ENCODE results near the gene AMOTL1.
A peak's percentile ranks its signal among the peaks of the same experiment; 100 is the strongest.

AMOTL1 gene

DNA sequence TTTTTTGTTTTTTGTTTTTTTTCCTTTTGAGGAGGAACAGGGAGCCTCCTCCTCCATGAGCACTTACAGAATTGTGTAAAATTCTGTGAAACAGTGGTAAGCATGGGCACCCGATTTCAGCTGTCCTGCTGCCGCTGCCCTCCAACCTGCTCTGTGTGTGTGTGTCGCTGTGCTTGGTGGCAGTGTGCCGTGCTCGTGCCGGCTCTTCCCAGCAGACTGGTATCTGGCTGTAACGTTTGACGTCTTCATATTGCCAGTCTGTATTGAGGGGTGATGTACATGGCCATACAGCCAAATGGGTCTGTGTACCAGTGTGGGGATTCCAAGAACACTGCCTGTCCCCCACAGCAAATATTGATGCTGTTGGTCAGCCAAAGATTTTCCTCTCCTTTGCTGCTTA, 108.1 kb downstream of the AMOTL1 start:
- TF ChIP-seq, protein P1, sequence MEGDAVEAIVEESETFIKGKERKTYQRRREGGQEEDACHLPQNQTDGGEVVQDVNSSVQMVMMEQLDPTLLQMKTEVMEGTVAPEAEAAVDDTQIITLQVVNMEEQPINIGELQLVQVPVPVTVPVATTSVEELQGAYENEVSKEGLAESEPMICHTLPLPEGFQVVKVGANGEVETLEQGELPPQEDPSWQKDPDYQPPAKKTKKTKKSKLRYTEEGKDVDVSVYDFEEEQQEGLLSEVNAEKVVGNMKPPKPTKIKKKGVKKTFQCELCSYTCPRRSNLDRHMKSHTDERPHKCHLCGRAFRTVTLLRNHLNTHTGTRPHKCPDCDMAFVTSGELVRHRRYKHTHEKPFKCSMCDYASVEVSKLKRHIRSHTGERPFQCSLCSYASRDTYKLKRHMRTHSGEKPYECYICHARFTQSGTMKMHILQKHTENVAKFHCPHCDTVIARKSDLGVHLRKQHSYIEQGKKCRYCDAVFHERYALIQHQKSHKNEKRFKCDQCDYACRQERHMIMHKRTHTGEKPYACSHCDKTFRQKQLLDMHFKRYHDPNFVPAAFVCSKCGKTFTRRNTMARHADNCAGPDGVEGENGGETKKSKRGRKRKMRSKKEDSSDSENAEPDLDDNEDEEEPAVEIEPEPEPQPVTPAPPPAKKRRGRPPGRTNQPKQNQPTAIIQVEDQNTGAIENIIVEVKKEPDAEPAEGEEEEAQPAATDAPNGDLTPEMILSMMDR (IDR thresholded peaks at IDR 0.05; ENCODE audit: insufficient read depth, low read length, missing control alignments): no peak
- POLR2A ChIA-PET: interaction anchor here (1.0 to 1.5 kb wide), 2 partner anchors 34 to 81 kb away, joined by 3 to 4 read pairs; no protein-coding TSS in a partner anchor
- no peak for DNase-seq (ENCODE audit: low read depth, low spot score)
- CTCF ChIA-PET: interaction anchor here (0.7 to 3.1 kb wide), 5 partner anchors 9 to 253 kb away, joined by 3 to 14 read pairs (median 5); no protein-coding TSS in a partner anchor
- no peak overlapping the region for H3K4me3 ChIP-seq (ENCODE audit: low read depth, low read length)

DNA sequence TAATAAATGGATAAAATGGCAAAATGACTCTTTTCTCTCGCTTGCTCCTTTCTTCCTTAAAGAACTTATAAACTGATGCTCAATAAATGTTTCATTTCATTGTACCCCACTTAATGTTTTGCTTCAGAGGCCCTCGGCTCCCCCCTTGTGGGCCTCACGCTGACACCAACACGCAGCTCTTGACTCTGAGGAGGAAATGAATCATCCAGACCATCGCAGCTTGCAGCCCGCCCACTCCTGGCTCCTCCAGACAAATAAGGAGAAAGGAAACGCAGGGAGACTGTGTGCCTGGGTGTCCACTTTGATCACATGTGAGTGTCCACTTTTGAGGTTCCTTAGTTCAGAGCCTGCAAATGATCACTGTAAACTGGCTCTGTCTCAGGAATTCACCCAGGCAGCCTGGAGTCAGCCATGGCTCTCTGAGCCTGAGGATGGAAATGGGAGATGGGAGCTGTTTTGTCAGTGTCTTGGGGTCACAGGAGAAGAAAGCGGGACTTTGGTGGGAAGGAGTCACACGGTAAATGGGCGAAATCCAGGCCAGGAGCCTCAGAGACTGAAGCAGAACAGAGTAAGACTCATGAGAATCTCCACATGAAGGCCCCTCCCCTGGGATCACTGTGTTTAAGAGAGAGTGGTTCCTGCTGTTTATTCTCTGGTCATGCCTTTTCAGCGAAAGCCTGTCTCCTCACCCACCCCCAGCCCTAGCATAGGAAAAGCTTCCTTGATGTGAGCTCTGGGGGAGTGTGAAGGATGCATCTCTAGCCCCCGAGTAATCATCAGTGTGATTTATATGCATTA, 108.7 kb downstream of the AMOTL1 start:
- ChIA-PET POLR2A (interaction anchor here (1.0 to 1.5 kb wide), 2 partner anchors 33 to 82 kb away, joined by 3 to 4 read pairs; no protein-coding TSS in a partner anchor), CTCF (interaction anchor here (0.7 to 3.1 kb wide), 9 partner anchors 9 to 255 kb away, joined by 3 to 14 read pairs (median 5); no protein-coding TSS in a partner anchor)
- H3K4me3 ChIP-seq (ENCODE audit: low read depth, low read length): no peak overlapping the region
- peak; percentile 87 for DNase-seq (ENCODE audit: low read depth, low spot score)
- TF ChIP-seq, protein P1 (IDR thresholded peaks at IDR 0.05; ENCODE audit: insufficient read depth, low read length, missing control alignments): peak; percentile 31

DNA sequence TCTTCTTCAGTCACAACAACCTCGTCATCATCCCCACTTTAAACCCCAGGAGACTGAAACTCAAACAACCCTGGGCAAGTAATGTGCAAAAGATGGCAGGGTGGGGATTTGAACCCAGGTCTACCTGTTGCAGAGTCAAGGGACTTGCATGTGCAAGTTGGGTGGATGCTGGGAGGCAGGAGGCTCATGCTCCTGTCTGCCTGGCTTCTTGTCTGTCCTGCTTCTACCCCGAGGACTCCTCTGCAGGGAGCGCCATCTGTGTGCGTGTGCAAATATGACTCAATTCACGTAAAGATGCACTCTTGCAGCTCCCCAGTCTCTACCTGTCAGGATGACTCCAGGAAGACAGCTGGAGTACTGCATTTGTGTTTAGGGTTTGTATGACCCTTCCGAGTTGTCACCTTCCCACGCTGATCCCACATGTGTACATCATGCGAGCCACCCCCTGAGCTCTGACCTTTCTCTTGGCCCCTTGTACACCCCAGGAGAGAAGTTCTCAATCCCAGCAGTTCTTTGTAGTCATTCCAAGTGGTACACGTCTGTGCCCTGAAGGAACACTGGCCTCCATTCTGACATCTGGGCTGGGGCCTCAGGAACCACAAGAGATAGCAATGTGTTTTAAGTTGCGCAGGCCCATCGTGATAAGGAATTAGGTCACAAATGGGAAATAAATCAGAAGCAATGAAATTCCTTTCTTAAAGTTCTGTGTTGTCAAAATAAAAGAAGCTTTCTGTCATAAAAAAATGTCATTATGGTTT, 109.5 kb downstream of the AMOTL1 start:
- ChIA-PET POLR2A (interaction anchor here (1.5 kb wide), 1 partner anchor 83 kb away, joined by 4 read pairs; no protein-coding TSS in a partner anchor), CTCF (interaction anchor here (0.9 to 3.1 kb wide), 8 partner anchors 8 to 256 kb away, joined by 3 to 14 read pairs (median 5); no protein-coding TSS in a partner anchor)
- TF ChIP-seq, protein P1 (IDR thresholded peaks at IDR 0.05; ENCODE audit: insufficient read depth, low read length, missing control alignments): no peak
- no peak overlapping the region for H3K4me3 ChIP-seq (ENCODE audit: low read depth, low read length)
- no peak for DNase-seq (ENCODE audit: low read depth, low spot score)

DNA sequence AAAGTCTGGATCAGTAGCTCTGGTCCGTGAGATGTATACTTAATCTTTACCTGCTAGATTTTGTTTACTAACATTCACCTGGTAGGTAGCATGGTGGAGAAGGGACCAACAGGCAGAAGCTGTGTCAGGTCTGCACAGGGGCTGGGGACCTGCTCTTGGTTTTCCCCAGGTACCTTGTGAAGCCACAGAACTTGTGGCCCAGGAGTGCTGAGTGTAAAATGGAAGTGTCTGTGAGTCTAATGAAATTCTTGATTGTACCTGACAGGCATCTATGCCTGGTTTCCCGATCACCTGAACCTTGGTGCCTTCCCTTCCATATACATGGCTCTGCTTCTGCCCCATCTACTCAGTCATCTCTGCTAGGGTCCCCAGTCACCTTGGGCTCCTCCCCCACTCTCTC, 110.8 kb downstream of the AMOTL1 start:
- H3K4me3 ChIP-seq (ENCODE audit: low read depth, low read length): no peak overlapping the region
- ChIA-PET CTCF (interaction anchor here (1.3 to 2.8 kb wide), 2 partner anchors 87 to 256 kb away, joined by 3 to 12 read pairs; no protein-coding TSS in a partner anchor), POLR2A (no interaction called here)
- no peak for DNase-seq (ENCODE audit: low read depth, low spot score)
- TF ChIP-seq, protein P1 (IDR thresholded peaks at IDR 0.05; ENCODE audit: insufficient read depth, low read length, missing control alignments): no peak

DNA sequence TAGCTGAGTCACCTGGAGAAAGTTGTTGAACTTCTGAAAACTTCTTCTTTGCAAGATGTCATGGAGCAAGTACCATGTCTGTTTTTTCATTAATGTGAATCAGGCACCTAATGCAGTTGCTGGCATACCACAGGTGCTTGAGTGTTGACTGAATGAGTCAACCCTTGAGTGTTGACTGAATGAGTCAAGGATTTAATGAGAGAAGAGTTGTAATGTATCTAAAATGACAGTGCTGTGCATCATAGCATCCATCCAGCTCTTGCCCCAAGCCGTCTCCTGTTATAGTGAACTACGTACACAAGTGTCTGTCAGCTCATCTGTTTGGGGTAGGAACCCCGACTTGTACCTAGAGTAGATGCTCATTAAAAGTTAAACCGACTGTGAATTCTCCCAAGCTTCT, 112.1 kb downstream of the AMOTL1 start:
- CTCF ChIA-PET: interaction anchor here (1.9 to 2.8 kb wide), 3 partner anchors 16 to 257 kb away, joined by 4 to 12 read pairs (median 11); no protein-coding TSS in a partner anchor
- no peak for DNase-seq (ENCODE audit: low read depth, low spot score)
- POLR2A ChIA-PET: no interaction called here
- H3K4me3 ChIP-seq (ENCODE audit: low read depth, low read length): no peak overlapping the region
- TF ChIP-seq, protein P1 (IDR thresholded peaks at IDR 0.05; ENCODE audit: insufficient read depth, low read length, missing control alignments): no peak

All from AG04449 (cell line).